Measurements from ENCODE around the gene PKN1. TPM values are rescaled to one million over a fixed set of nuclear protein-coding genes. Genes with fewer than 3 reads are reported as not detected.
"Not testable (repeated sequence)": the region's sequence is repeated elsewhere in the genome, so short reads cannot be mapped to it uniquely, and the experiment has no call there.

The PKN1 gene
- polyA plus RNA-seq, 3 donors, result 35.8 to 99.0 (median 66.4) TPM

DNA sequence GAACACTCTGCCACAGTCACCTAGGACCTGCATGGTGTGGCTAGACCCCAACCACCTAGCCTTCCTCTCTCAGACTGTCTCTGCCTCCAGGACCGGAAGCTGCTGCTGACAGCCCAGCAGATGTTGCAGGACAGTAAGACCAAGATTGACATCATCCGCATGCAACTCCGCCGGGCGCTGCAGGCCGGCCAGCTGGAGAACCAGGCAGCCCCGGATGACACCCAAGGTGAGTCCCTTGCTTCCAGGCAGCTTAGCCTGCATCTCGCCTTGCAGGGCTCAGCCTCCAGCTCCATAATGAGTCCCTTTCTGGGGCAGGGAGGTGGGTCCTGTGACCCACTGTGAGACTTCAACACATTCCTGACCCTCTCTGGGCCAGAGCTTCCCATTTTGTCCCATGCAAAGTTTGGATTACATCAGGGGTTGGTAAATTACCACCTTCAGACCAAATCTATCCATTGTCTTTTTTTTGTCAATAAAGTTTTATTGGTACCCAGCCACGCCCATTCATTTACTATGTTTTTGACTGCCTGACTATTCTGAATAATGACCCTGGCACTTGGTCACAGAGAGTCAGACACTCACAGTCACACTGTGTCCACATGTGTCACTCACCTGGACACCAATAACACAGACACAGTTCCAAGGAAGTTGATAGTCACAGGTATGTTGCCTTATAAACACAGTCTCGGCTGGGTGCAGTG lies 13.4 kb downstream of the PKN1 start:
- 96 to 98% (median 98%) methylated on average over 10 of the region's 10 CpGs for WGBS, 3 donors

DNA sequence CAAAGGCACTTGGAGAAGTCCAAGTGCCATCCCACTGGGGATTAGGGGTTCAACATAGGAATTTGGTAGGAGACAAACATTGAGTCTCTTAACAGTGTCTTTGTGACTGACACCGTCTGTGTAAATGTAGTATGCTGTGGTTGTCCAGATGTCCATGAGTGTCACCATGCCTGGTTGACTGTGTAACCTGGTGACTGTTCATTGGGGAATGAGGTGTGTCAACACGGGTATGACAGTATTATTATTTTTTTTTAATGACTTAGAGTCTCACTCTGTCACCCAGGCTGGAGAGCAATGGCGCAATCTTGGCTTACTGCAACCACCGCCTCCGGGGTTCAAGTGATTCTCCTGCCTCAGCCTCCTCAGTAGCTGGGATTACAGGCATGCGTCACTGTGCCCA lies 16.2 kb downstream of the PKN1 start:
- 84 to 89% (median 86%) methylated on average over 6 of the region's 6 CpGs for WGBS, 3 donors
- no peak overlapping the region for H3K27ac ChIP-seq (ENCODE audit: low read depth, low read length)

More for the DNA sequence above, 13.4 kb downstream of the PKN1 start:
- H3K27ac ChIP-seq (ENCODE audit: low read depth, low read length), result no peak overlapping the region

DNA sequence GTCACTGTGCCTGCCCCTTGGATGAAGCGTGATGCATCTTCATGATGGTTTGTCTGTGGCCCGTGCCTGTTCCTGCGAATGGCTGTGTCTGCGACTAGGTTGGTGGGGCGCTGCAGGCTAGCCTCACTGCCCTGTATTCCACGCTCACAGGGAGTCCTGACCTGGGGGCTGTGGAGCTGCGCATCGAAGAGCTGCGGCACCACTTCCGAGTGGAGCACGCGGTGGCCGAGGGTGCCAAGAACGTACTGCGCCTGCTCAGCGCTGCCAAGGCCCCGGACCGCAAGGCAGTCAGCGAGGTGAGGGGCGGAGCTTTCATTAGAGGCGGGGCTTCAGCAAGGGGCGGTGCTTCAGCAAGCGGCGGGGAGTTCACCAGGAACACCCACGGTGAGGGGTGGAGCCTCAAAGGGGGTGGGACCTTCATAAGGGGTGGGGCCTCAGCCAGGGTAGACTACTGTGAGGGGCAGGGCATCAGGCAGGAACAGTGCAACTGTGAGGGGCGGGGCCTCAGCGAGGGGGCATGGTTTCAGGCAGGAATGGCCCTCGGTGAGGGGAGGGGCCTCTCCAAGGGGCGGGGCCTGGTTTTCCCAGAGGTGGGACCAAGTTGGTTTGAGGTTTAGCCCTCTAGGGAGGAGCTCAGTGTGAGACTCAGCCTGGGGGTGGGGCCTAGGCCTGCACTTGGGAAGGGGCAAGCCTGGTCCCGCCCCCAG lies 17.2 kb downstream of the PKN1 start:
- WGBS, 3 donors, result 85 to 87% (median 86%) methylated on average over 28 to 30 of the region's 30 CpGs
- no peak overlapping the region for H3K27ac ChIP-seq (ENCODE audit: low read depth, low read length)

DNA sequence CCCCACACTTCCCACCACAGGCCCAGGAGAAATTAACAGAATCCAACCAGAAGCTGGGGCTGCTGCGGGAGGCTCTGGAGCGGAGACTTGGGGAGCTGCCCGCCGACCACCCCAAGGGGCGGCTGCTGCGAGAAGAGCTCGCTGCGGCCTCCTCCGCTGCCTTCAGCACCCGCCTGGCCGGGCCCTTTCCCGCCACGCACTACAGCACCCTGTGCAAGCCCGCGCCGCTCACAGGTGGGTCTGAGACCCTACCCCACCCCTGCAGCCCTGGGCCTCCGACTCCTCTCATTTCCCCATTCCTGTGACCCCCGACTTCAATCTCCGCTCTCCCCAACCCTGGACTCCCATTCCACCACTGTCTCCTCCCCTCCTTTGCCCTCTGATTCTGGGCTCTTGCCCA lies 17.8 kb downstream of the PKN1 start:
- WGBS, 3 donors, result 97 to 98% (median 97%) methylated on average over 14 to 19 of the region's 19 CpGs
- no peak overlapping the region for H3K27ac ChIP-seq (ENCODE audit: low read depth, low read length)

DNA sequence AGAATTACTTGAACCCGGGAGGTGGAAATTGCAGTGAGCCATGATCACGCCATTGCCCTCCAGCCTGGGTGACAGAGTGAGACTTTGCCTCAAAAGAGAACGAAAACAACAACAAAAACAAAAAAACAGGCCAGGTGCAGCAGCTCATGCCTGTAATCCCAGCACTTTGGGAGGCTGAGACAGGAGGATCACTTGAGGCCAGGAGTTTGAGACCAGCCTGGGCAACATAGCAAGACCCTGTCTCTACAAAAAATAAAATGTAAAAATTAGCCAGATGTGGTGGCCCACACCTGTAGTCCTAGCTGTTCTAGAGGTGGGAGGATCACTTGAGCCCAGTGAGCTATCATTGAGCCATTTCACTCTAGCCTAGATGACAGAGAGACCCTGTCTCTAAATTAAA lies 19.2 kb downstream of the PKN1 start:
- WGBS, 3 donors, result 96 to 99% (median 98%) methylated on average over 3 of the region's 3 CpGs
- H3K27ac ChIP-seq (ENCODE audit: low read depth, low read length), result not testable (repeated sequence)

DNA sequence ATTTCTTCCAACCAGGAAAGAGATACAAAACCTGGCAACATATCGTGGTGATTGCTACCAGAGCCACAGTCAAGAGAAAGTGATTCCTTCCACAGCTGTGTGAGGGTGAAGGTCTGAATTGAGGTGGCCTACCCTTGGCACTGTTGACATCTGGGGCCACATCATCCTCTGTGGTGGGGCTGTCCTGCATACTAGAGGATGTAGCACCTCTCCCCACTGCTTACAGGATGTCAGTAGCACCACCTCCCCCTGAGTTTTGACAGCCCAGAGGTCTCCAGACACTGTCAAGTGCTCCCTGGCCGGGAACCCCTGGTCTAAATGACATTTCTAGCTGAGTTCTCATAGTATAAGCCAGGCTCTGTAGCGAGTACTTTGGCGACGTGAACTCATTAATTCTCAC lies 26.6 kb downstream of the PKN1 start:
- WGBS, 3 donors, result 69 to 78% (median 72%) methylated on average over 5 of the region's 5 CpGs
- H3K27ac ChIP-seq (ENCODE audit: low read depth, low read length), result no peak overlapping the region

DNA sequence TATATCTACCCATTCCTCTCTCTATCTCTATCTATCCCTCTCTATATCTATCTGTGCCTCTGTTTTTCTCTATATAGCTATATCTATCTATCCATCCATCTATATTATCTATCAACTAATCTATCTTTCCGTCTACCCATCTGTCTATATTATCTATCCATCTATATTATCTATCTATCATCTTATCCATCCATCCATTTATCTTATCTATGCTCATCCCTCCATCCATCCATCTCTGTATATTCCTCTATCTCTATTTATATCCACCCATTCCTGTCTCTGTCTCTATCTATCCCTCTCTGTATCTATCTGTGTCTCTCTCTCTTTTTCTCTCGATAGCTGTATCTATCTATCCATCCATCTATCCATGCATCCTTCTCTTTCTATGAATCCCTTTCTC lies 27.8 kb downstream of the PKN1 start:
- no peak overlapping the region for H3K27ac ChIP-seq (ENCODE audit: low read depth, low read length)
- WGBS, 3 donors, result 69 to 99% (median 91%) methylated on average over 2 of the region's 2 CpGs

DNA sequence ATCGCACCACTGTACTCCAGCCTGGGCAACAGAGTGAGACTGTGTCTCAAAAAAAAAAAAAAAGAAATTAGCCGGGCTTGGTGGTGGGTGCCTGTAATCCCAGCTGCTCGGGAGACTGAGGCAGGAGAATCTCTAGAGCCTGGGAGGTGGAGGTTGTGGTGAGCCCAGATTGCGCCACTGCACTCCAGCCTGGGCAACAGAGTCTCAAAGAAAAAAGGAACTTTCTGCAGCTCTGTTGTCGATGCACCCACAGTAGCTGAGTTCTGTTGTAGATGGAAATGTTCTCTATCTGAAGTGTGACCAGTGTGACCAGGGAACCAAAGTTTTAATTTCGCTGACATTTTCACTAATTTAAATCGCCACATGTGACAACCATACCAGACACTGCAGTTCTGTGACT lies 29.3 kb downstream of the PKN1 start:
- 79 to 98% (median 83%) methylated on average over 6 to 7 of the region's 7 CpGs for WGBS, 3 donors
- not testable (repeated sequence) for H3K27ac ChIP-seq (ENCODE audit: low read depth, low read length)

DNA sequence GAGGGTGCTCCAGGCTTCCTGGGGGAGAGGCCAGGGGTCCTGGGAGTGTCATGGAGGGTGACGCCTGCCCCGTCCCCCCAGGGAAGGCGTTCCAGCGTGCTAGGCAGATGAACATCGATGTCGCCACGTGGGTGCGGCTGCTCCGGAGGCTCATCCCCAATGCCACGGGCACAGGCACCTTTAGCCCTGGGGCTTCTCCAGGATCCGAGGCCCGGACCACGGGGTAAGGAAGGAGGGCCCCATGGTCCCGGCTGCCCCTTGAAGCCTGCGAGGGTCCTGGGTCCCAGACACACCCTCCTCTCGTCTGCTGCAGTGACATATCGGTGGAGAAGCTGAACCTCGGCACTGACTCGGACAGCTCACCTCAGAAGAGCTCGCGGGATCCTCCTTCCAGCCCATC lies 30.6 kb downstream of the PKN1 start:
- no peak overlapping the region for H3K27ac ChIP-seq (ENCODE audit: low read depth, low read length)
- WGBS, 3 donors, result 91 to 97% (median 95%) methylated on average over 19 to 21 of the region's 21 CpGs

DNA sequence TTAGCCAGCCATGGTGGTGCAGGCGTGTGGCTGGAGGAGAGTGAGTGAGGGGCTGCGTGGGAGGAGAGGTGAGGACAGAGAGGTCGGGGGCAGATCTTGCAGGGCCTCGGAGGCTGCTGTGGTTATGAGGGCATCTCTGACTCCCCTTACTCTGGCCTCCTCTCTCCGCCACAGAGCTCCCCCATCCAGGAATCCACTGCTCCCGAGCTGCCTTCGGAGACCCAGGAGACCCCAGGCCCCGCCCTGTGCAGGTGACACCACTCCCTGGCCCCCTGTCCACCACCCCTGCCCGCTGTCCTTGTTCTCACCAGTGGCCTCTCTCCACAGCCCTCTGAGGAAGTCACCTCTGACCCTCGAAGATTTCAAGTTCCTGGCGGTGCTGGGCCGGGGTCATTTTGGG lies 34.3 kb downstream of the PKN1 start:
- 84 to 87% (median 85%) methylated on average over 12 of the region's 12 CpGs for WGBS, 3 donors
- no peak overlapping the region for H3K27ac ChIP-seq (ENCODE audit: low read depth, low read length)

DNA sequence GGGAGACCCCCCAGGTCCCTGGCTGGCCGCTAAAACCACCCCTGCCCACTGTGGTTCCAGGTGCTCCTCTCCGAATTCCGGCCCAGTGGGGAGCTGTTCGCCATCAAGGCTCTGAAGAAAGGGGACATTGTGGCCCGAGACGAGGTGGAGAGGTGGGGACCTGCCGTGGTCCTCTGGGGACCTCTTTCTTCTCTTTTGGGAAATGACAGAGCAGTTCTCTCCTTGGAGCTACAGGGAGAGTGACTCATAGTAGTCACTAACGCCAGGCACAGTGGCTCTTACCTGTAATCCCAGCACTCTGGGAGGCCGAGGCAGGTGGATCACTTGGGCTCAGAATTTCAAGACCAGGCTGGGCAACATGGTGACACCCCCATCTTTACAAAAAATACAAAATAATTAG lies 34.7 kb downstream of the PKN1 start:
- no peak overlapping the region for H3K27ac ChIP-seq (ENCODE audit: low read depth, low read length)
- WGBS, 3 donors, result 76 to 86% (median 80%) methylated on average over 9 of the region's 9 CpGs

DNA sequence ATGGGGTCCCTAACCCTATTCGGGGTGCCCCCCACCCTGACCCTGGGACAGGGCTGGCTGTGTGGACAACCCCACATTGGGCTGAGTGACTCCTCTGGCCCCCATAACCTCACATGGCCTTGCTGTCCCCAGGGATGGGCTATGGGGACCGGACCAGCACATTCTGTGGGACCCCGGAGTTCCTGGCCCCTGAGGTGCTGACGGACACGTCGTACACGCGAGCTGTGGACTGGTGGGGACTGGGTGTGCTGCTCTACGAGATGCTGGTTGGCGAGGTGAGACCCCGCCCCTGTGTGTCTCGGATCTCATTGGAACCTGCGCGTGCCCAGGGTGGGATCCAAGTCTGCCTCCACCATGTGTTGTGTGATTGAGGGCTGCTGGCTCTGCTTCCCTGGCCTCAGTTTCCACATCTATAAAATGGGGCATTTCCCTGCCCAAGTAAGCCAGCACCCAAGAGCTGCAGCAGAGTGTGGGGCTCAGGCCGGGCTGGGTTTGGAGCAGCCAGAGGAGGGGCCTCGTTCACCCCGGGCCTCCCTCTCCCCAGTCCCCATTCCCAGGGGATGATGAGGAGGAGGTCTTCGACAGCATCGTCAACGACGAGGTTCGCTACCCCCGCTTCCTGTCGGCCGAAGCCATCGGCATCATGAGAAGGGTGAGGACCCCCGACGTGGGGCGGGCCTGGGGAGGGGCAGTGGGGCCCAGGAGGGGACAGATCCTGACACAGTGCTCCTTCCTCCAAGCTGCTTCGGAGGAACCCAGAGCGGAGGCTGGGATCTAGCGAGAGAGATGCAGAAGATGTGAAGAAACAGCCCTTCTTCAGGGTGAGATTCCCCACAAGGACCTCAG lies 37.1 kb downstream of the PKN1 start:
- no peak overlapping the region for H3K27ac ChIP-seq (ENCODE audit: low read depth, low read length)
- WGBS, 3 donors, result 85 to 91% (median 86%) methylated on average over 29 to 32 of the region's 32 CpGs

DNA sequence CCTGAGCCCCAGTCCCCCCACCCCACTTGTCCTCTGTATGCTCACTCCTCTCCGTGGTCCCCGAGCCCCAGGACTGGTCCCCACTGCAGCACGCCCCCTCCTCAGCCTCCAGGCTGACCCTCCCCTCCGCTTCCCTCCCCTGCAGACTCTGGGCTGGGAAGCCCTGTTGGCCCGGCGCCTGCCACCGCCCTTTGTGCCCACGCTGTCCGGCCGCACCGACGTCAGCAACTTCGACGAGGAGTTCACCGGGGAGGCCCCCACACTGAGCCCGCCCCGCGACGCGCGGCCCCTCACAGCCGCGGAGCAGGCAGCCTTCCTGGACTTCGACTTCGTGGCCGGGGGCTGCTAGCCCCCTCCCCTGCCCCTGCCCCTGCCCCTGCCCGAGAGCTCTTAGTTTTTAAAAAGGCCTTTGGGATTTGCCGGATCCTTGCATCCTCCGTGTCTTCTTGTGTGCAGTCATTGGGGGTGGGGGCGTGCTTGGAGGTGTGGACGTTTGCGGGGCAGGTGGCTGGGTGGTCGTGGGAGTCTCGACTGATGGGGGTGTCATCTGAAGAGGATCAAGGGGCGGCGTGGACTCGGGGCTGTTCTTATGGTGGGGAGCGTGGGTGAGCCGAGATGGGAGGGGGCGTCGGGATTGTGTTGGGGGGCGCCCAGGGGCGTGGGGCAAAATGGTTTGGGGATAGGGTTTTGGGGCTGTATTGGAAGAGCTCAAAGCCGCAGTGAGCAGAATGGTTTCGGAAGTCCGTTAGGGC lies 38.5 kb downstream of the PKN1 start:
- WGBS, 3 donors, result 69 to 75% (median 72%) methylated on average over 46 of the region's 46 CpGs
- no peak overlapping the region for H3K27ac ChIP-seq (ENCODE audit: low read depth, low read length)

DNA sequence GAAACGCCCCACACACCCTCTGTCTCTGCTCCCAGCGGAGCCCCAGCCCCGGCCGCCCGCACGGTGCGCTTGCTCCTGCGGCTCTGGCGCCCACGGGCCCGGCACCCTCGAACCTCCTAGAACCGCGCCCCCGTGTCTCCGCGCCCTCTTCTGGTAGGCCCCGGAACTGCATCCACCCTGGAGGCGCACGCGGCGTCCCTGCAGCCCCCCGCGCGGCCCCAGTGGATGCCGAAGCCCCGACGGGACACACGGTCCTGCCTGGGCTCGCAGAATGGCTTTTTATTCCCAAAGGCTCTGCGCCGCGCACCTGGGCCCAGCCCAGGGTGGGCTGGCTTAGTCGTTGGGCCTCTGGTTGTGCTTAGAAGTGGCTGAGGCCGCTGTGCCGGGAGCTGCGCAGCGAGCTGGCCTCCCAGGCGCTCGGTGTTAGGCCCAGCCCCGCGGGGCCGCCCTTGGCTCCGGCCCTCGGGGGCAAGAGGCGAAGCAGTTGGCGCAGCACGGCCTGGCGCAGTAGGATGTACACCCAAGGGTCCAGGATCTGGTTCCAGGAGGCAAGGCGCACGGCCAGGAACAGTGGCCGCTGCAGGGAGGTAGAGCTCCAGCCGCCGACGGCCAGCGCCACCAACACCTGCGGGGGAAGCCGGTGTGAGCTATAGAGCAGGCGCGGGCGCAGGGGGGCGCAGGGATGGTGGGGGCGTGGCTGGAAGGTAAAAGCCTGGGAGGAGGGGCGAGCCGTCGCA lies 39.3 kb downstream of the PKN1 start:
- 2 to 3% (median 2%) methylated on average over 61 to 66 of the region's 66 CpGs for WGBS, 3 donors
- H3K27ac ChIP-seq (ENCODE audit: low read depth, low read length), result no peak overlapping the region

DNA sequence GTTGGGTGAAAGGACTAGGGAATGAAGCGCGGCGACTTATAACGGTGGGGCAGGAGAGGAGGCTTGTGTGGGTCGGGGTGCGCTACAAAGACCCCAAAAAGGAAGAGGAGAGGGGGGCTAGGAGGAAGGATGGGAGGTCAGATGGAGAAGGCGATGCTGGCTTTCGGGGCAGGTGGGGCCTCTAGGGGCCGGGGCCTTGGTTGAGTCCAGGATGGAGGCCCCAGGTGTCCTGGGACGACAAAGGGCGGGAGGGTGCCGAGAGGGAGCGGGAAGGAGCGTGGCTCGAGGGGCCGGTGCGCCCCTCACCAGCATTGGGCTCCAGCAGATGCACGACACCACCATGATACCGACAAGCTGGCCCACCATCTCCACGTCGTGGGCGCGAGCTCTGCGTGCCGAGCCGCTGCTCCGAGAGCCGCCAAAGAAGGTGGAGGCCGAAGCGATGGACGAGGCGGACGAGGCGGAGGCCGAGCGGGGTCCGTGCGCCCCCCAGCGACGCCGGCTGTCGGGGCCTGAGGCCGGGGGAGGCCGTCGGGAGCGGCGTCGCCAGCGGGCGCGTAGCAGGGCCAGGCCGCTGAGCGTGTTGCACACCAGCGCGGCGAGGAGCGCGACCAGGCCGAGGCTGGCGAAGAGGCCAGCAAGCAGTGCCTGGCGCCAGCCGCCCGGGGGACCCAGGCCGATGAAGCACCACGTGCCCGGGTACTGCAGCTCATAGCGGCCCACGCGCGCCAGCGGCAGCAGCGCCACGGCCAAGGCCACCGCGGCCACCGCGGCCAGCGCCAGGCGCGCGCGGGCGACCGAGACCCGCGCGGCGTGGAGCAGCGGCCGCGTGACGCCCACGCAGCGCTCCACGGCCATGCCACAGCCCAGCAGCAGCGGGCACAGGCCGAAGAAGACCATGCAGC lies 40.2 kb downstream of the PKN1 start:
- no peak overlapping the region for H3K27ac ChIP-seq (ENCODE audit: low read depth, low read length)
- WGBS, 3 donors, result 6 to 22% (median 11%) methylated on average over 73 to 97 of the region's 97 CpGs

DNA sequence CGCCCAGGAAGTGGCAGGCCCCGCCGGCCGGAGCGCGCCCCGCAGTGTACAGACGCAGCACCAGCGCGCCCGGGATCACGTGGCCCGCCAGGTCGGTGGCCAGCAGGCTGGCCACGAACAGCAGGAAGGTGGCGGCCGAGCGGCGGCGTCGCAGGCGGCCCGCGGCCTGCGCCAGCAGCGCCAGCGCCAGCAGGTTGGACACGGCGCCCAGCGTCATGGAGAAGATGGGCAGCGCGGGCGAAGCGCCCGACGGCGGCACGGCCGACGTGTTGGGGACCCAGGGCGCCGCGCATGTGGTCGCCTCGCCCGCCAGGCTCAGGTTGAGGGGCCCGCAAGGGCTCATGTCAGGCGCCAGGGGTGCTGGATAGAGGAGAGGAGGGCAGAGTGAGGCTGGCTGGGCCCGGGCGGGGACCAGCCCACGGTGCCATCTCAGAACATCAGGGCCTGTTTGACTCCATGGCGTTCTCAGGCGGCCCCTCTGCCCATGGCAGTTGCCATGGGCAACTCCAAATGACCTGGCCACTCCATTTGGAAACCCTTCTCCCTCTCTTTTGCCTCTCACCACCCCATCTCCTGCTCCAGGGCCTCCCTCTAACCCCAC lies 41.0 kb downstream of the PKN1 start:
- 15 to 43% (median 32%) methylated on average over 31 to 53 of the region's 53 CpGs for WGBS, 3 donors

DNA sequence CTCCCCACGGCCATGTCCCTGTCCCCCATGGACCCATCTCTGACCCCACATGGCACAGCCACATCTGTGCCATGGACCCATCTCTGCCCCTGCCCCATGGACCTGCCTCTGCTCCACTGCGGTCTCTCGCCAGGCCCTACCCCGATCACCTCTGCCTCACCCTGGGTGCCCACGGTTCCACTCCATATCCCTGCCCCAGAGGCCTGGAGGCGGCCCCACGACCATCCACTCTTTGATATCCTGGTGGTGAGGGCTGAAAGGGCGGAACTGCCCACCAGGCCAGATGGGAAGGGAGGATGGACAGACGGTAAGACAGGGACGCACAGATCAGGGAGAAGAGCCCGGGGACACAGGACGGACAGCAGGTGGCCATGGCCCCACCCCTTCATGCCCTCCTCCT lies 41.7 kb downstream of the PKN1 start:
- 43 to 55% (median 48%) methylated on average over 11 to 12 of the region's 12 CpGs for WGBS, 3 donors
- H3K27ac ChIP-seq (ENCODE audit: low read depth, low read length), result no peak overlapping the region

More for the DNA sequence above, 41.0 kb downstream of the PKN1 start:
- no peak overlapping the region for H3K27ac ChIP-seq (ENCODE audit: low read depth, low read length)
